HEK293 (cell line): ENCODE measurements around the gene BLTP3A.

Experiments used
- ELK4 ChIP-seq: IDR thresholded peaks from 2 replicates; pipeline ENCODE4 v1.6.1; 2011; ENCODE audit warnings: mild to moderate bottlenecking, low read depth, low read length, borderline replicate concordance
- GFI1B ChIP-seq: fragments of 450-650 bp; formaldehyde crosslinking; IDR thresholded peaks from 2 replicates; pipeline ENCODE4 v1.5.1; 2016; ENCODE audit warnings: missing biosample characterization, missing genetic modification characterization
- KLF17 ChIP-seq: fragments of 450-650 bp; formaldehyde crosslinking; IDR thresholded peaks from 2 replicates; pipeline ENCODE4 v1.5.1; 2016; ENCODE audit warnings: missing biosample characterization, missing genetic modification characterization
- KLF8 ChIP-seq: fragments of 450-650 bp; formaldehyde crosslinking; IDR thresholded peaks from 2 replicates; pipeline ENCODE4 v1.5.1; 2016; ENCODE audit warnings: missing biosample characterization, missing genetic modification characterization
- PRDM6 ChIP-seq: fragments of 450-650 bp; formaldehyde crosslinking; IDR thresholded peaks from 2 replicates; pipeline ENCODE4 v1.5.1; 2017; ENCODE audit warnings: missing biosample characterization, missing genetic modification characterization
- SCRT2 ChIP-seq: fragments of 450-650 bp; formaldehyde crosslinking; IDR thresholded peaks from 2 replicates; pipeline ENCODE4 v1.5.1; 2016; ENCODE audit warnings: missing biosample characterization, missing genetic modification characterization
- SETDB1 ChIP-seq: IDR thresholded peaks from one replicate; pipeline ENCODE4 v1.6.1; 2017; ENCODE audit warnings: mild to moderate bottlenecking, low read length, moderate library complexity, mixed read lengths; ENCODE audit not compliant: insufficient read length
- SP3 ChIP-seq: fragments of 450-650 bp; formaldehyde crosslinking; IDR thresholded peaks from 2 replicates; pipeline ENCODE4 v1.5.1; 2016; ENCODE audit warnings: missing biosample characterization, missing genetic modification characterization
- ZBTB26 ChIP-seq: fragments of 450-650 bp; formaldehyde crosslinking; optimal IDR thresholded peaks from 2 replicates; pipeline ENCODE3; 2016; ENCODE audit warnings: missing biosample characterization, mild to moderate bottlenecking, missing genetic modification characterization
- ZBTB48 ChIP-seq: fragments of 450-650 bp; formaldehyde crosslinking; IDR thresholded peaks from 2 replicates; pipeline ENCODE4 v1.5.1; 2016; ENCODE audit warnings: missing biosample characterization, missing genetic modification characterization
- ZIC2 ChIP-seq: fragments of 450-650 bp; formaldehyde crosslinking; IDR thresholded peaks from 2 replicates; pipeline ENCODE4 v1.5.1; 2016; ENCODE audit warnings: missing biosample characterization, missing genetic modification characterization
- ZNF121 ChIP-seq: fragments of 450-650 bp; formaldehyde crosslinking; IDR thresholded peaks from 2 replicates; pipeline ENCODE4 v1.5.1; 2016; ENCODE audit warnings: missing biosample characterization, missing genetic modification characterization
- ZNF16 ChIP-seq: fragments of 450-650 bp; formaldehyde crosslinking; IDR thresholded peaks from 2 replicates; pipeline ENCODE4 v1.5.1; 2016; ENCODE audit warnings: low read depth, missing biosample characterization, missing genetic modification characterization
- ZNF2 ChIP-seq: fragments of 450-650 bp; formaldehyde crosslinking; IDR thresholded peaks from 2 replicates; pipeline ENCODE4 v1.5.1; 2016; ENCODE audit warnings: missing biosample characterization, missing genetic modification characterization
- ZNF302 ChIP-seq: fragments of 450-650 bp; formaldehyde crosslinking; IDR thresholded peaks from 2 replicates; pipeline ENCODE4 v1.5.1; 2016; ENCODE audit warnings: missing biosample characterization, missing genetic modification characterization, low read depth
- ZNF341 ChIP-seq: fragments of 450-650 bp; formaldehyde crosslinking; IDR thresholded peaks from 2 replicates; pipeline ENCODE4; 2016; ENCODE audit warnings: low read depth, missing biosample characterization, missing genetic modification characterization
- ZNF362 ChIP-seq: fragments of 450-650 bp; formaldehyde crosslinking; IDR thresholded peaks from 2 replicates; pipeline ENCODE4 v1.5.1; 2016; ENCODE audit warnings: missing biosample characterization, missing genetic modification characterization
- ZNF426 ChIP-seq: fragments of 450-650 bp; formaldehyde crosslinking; IDR thresholded peaks from 2 replicates; pipeline ENCODE4 v1.5.1; 2017; ENCODE audit warnings: missing biosample characterization, missing genetic modification characterization, mild to moderate bottlenecking, inconsistent platforms, moderate library complexity
- ZNF473 ChIP-seq: fragments of 450-650 bp; formaldehyde crosslinking; IDR thresholded peaks from 2 replicates; pipeline ENCODE4 v1.5.1; 2017; ENCODE audit warnings: missing biosample characterization, missing genetic modification characterization
- ZNF518A ChIP-seq: fragments of 450-650 bp; formaldehyde crosslinking; conservative IDR thresholded peaks from 2 replicates; pipeline ENCODE4 v1.5.1; 2016; ENCODE audit warnings: low read depth, missing biosample characterization, missing genetic modification characterization
- ZNF529 ChIP-seq: fragments of 450-650 bp; formaldehyde crosslinking; IDR thresholded peaks from 2 replicates; pipeline ENCODE4 v1.5.1; 2017; ENCODE audit warnings: missing genetic modification characterization, missing biosample characterization; ENCODE audit not compliant: insufficient replicate concordance
- ZNF548 ChIP-seq: fragments of 450-650 bp; formaldehyde crosslinking; IDR thresholded peaks from 2 replicates; pipeline ENCODE4 v1.5.1; 2016; ENCODE audit warnings: missing biosample characterization, missing genetic modification characterization
- ZNF549 ChIP-seq: fragments of 450-650 bp; IDR thresholded peaks from 2 replicates; pipeline ENCODE4 v1.5.1; 2018; ENCODE audit warnings: missing biosample characterization, missing genetic modification characterization, mild to moderate bottlenecking, inconsistent platforms, moderate library complexity
- ZNF585B ChIP-seq: fragments of 450-650 bp; formaldehyde crosslinking; IDR thresholded peaks from 2 replicates; pipeline ENCODE4 v1.5.1; 2016; ENCODE audit warnings: missing biosample characterization, missing genetic modification characterization
- ZNF701 ChIP-seq: fragments of 450-650 bp; formaldehyde crosslinking; IDR thresholded peaks from 2 replicates; pipeline ENCODE4 v1.5.1; 2016; ENCODE audit warnings: missing biosample characterization, missing genetic modification characterization
- ZNF792 ChIP-seq: fragments of 450-650 bp; formaldehyde crosslinking; IDR thresholded peaks from 2 replicates; pipeline ENCODE4 v1.5.1; 2016; ENCODE audit warnings: missing biosample characterization, missing genetic modification characterization
- ZSCAN4 ChIP-seq: fragments of 450-650 bp; formaldehyde crosslinking; IDR thresholded peaks from 2 replicates; pipeline ENCODE4 v1.5.1; 2017; ENCODE audit warnings: missing biosample characterization, missing genetic modification characterization

BLTP3A gene

GRCh38 chr6:34791701-34792604 lies at the start of gene BLTP3A (continued):
- TF ChIP-seq ZNF341 (tag by site-specific recombination) (peak; percentile 45), ZNF792 (no peak), ZNF362 (no peak), ZNF549 (tag by site-specific recombination) (no peak), GFI1B (tag by site-specific recombination) (no peak), KLF8 (0 out of 2 replicates have a peak, but pooled peaks have one; percentile 17), ZNF426 (tag by site-specific recombination) (no peak), ZNF529 (tag by site-specific recombination) (no peak), SCRT2 (tag by site-specific recombination) (no peak), ELK4 (no peak), ZBTB26 (peak; percentile 61), ZBTB48 (tag by site-specific recombination) (peak; percentile 78; the same call in 1 of the 2 replicates), KLF17 (tag by site-specific recombination) (peak; percentile 42), ZIC2 (tag by site-specific recombination) (no peak), ZNF518A (no peak; the same call in 1 of the 2 replicates), ZSCAN4 (tag by site-specific recombination) (no peak), SETDB1 (no peak), ZNF585B (tag by site-specific recombination) (no peak), ZNF121 (tag by site-specific recombination) (no peak), PRDM6 (no peak), ZNF302 (tag by site-specific recombination) (no peak), ZNF473 (tag by site-specific recombination) (no peak), ZNF2 (tag by site-specific recombination) (peak; percentile 30), ZNF16 (no peak), ZNF701 (tag by site-specific recombination) (no peak), ZNF548 (no peak), SP3 (tag by site-specific recombination) (no peak)
